ENCODE measurements around the gene BMP2K.

DNA sequence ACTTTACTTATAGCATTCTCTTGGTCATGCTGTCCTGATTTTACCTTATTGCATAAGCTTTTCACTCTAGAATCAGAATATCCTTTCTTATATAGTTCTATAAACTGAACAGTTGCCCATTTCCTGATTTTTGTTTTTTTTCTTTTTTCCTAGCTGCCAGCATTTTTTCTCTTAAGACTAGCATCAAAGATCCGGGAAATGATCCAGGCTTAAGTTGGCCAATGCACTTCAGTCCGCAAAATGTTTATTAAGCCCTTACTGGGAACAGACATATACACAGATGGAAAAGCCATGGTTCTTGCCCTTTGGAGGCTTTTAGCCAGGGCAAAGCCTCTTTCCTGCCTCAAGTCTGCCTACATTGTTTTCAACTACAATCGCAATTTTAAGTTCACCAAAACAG, 10.1 kb upstream of the BMP2K start:
- TF ChIP-seq, protein P1, sequence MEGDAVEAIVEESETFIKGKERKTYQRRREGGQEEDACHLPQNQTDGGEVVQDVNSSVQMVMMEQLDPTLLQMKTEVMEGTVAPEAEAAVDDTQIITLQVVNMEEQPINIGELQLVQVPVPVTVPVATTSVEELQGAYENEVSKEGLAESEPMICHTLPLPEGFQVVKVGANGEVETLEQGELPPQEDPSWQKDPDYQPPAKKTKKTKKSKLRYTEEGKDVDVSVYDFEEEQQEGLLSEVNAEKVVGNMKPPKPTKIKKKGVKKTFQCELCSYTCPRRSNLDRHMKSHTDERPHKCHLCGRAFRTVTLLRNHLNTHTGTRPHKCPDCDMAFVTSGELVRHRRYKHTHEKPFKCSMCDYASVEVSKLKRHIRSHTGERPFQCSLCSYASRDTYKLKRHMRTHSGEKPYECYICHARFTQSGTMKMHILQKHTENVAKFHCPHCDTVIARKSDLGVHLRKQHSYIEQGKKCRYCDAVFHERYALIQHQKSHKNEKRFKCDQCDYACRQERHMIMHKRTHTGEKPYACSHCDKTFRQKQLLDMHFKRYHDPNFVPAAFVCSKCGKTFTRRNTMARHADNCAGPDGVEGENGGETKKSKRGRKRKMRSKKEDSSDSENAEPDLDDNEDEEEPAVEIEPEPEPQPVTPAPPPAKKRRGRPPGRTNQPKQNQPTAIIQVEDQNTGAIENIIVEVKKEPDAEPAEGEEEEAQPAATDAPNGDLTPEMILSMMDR (IDR thresholded peaks at IDR 0.05), result no peak
- TF ChIP-seq POLR2A (IDR thresholded peaks at IDR 0.05), result no peak

All from testis (tissue), 2 donors.